ENCODE measurements around the gene ATP6V0A4.
A peak's percentile ranks its signal among the peaks of the same experiment; 100 is the strongest.
"Not testable (repeated sequence)": the region's sequence is repeated elsewhere in the genome, so short reads cannot be mapped to it uniquely, and the experiment has no call there.

The ATP6V0A4 gene

DNA sequence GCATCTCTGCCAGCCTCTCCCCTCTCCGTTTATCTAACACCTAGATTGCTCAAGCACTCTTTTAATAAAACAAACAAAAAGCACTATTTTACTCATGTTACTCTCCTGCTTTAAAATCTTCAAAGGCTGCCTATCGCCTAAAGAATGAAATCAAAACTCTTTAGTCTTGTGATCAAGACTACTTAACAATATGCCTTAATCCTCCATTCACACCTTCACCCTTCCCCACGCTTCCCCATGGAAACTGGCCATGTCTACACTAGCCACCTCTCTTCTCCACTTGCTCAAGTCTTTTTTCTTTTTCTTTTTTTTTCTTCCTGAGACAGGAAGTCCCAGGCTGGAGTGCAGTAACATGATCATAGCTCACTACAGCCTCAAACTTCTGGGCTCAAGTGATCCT is 48.0 kb downstream of the ATP6V0A4 start:
- DNase-seq: no peak

DNA sequence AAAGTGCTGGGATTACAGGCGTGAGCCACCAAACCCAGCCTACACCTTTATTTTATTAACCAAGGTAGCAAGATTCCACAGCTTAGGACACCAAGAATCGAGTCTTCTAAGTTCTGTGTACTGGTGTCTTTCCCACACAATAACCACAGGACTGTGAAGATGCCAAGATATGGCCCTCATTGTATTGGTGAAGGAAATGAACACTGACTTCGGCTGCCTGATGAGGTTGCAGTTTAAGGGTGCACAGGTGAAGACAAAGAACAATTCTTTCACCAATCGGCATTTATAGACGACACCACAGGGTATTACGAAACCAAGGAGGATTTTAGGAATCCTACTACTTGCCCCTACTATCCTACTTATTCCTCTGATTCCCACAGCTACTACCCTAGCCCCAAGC is 49.3 kb downstream of the ATP6V0A4 start:
- no peak for DNase-seq

DNA sequence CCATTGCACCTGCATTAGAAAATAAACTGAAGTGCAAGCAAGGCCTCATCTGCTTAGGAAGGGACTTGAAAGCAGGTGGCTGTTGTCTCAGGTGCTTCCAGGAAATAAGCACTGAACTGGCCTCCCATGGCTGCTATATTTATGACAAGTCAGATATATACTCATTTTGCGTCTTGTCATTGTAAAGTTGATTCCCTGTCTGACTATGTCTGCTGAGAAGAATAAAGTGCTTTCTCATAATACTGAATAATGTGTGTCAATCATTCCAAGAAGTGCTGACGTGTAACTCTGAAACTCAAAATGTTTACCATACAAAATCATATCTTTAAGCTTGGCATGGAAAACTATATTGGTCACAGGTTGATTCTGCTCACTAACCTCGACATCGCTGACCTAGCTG is 51.9 kb downstream of the ATP6V0A4 start:
- no peak for DNase-seq

DNA sequence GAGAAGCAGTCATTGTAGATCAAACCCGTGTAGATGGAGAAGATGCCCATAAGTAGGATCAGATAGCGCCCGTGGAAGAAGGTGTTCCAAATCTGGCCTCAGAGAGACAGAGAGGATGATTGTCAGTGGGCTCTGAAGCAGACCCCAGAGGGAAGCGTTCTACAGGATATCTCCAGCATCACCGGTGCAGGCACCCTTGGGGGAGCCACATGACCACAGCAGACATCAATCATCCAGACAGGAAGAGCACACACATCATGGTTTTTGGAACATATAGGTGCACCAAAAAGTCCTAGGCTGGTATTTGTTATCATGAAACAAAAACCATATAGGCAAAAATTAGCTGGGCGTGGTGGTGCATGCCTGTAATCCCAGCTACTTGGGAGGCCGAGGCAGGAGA is 52.8 kb downstream of the ATP6V0A4 start:
- no peak for DNase-seq

DNA sequence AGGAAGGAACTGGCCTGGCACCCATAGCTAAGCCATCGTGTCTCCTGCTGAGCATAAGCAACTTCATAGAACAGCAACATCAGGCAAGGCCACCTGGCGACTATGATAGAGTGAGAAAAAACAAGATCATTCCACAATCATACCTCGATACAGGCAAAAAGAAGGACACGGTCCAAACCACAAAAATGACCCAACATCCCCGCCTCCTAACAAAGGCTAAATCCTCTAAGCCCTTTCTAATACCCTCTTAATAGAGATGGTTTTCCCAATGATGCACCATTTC is 56.6 kb downstream of the ATP6V0A4 start:
- no peak for DNase-seq

DNA sequence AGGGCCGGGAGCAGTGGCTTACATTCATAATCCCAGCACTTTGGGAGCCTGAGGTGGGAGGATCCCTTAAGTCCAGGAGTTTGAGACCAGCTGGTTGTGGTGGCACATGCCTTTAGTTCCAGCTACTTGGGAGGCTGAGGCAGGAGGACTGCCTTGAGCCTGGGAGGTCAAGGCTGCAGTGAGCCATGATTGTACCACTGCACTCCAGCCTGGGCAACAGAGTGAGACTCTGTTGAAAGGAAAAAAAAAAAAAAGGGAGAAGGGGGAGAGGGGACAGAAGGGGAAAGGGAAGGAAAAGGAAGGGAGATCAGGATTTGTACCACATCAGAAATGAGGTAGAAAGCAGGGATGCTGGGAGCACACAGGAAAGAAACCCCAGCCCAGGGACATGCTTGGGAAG is 58.1 kb downstream of the ATP6V0A4 start:
- DNase-seq: no peak

DNA sequence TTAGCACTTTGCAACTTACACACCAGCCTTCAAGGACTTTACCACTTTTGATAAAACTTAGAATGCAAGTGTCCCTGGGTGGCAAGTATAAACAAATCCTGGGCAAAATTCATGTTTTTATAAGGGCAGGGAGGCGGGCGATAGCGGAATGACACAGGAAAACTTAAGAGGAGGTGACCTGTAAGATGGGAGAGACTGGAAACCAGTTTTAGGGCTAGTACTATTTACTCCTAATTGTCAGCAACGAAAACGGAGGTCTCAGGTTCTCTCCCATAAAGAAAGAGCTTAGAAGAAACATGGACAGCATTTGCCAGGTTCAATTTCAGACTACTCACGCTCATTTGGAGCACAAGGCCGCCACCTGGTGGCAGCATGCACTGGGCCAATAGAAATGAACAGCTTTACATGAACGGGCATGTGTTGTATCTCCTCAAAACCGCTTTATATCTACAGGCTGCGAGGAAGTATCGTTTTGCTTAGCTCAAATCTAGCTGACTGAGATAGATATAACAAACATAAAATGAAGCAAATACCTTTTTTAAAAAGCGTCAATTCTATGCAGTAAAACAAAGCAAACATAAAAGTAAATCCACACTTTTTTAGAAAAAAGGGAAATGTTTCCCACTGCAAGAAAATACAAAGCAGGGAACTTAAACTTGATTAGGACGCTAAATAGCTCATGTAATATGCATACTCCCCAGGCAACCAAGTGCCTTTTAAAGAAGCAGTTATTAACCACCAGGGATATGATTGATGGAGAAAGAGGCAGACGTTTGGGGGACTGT is 59.3 kb downstream of the ATP6V0A4 start:
- peak; percentile 83 to 93 (median 90) for DNase-seq

DNA sequence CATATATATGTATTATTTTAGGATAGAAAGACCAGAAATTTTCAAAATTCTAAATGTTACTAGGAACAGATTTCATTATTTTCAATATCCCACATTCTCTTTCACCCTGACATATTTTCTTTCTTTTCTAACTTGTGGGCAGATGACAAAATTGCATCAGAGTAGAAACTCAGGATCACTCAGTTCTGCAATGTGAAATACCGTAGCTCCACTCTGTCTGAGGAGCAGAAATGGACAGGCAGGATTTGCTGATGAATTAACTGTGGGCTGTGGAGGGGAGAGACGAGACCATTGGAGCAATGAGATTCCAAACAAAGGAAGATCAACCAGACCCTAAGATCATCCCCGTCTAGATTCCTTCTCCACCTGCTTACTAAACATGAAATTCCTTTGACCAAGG is 59.9 kb downstream of the ATP6V0A4 start:
- peak in 3 of 4 experiments; percentile 16 to 40 (median 21) for DNase-seq

DNA sequence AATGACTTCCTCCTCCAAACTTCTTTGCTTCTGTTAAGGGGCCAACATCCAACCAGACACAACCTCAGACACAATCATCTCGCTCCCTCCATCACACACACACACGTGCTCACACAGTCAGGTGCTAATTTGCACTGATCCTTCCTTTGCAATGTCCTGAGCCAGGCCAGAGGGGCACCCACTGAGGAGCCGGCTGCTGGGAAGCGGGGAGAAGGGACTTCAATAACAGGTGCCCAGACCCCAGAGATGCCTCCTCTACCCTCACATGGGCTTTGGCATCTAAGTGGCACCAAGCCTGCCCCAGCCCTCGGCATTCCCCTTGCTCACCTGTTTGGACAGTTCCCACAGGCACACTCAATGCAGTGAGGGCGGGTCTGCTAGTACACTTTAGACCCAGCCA is 62.6 kb downstream of the ATP6V0A4 start:
- DNase-seq: no peak

DNA sequence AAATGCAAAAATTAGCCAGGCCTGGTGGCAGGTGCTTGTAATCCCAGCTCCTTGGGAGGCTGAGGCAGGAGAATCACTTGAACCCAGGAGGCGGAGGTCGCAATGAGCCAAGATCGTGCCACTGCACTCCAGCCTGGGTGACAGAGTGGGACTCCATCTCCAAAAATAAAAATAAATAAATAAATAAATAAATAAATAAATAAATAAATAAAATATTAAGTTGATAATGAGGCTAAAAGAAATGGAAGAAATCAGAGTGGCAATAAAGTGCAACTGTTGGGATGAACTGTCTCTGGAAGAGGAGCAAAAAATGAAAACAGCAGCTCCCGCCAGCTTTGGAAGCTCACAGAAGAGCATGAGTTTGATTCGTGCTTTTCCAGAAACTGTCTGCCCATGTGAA is 66.3 kb downstream of the ATP6V0A4 start:
- not testable (repeated sequence) for DNase-seq

DNA sequence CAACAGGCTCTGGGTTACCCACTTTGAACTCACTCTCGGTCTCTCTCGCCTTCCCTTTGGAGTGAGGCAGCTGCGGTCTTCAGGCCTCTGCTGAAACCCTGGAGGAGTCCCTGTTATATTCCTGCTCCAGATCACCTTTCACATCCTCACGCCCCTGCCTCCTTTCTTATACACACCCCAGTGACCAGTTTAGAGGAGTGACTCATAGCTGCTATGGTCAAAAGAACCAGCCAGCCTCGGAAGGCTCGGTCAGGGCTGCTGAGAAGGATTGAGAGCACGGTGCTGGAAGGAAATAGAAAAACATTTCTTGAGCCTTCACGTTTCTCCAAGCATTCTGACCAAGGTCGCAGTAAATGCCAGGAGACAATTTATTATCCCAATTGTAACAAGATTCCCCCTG is 68.6 kb downstream of the ATP6V0A4 start:
- no peak for DNase-seq

DNA sequence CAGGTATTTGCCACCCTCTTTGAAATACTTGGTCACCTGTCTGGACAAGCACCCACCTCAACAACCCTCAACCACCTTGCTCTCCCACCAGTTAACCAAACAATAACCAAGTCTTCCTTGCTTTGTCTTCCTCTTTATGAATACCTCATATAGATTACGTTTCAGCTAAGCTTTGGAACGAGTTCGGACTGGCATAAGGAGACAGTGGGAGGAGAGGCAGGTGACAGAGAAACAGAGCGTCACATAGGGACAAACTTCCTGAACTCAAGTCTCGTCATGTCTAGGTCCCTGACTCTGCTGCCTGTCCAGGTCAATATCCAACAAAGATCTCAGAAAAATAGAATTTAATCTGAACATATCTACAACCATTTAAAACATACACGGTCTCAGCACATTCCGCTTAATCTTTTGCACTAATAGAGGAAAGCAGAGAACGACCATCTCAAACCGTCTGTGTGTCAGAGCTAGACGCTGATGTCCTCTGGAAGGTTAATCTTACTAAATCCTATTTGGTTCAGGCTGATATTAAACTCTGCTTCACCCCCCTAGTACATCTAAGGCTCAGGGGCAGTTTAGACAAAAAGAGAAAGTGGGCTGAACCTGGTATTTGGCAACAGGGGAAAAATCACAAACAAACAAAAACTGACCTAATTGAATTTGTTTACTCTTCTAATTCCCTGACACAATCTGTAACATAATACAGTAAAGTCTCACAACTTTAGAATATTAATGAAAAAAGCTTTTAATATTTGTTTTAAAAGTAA is 70.5 kb downstream of the ATP6V0A4 start:
- no peak for DNase-seq

DNA sequence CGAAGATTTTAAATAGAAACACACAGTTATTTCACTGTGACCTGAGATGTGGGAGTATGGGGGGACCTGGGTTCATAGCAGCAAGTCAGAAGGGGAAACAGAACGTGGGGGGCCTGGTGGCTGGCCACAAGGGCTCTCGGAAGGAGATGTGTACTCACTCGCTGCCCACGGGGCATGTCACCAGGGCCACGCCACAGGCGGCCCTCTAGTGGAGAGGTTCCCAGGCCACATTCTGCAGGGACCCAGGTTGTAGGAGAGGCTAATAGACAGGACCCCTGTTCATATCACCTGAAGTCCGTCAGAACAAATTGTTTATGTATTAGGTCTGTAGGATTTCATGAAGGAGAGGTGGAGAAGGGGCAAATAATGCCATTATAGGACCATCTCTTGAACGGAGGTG is 71.7 kb downstream of the ATP6V0A4 start:
- peak in 1 of 4 experiments; percentile 13 for DNase-seq

DNA sequence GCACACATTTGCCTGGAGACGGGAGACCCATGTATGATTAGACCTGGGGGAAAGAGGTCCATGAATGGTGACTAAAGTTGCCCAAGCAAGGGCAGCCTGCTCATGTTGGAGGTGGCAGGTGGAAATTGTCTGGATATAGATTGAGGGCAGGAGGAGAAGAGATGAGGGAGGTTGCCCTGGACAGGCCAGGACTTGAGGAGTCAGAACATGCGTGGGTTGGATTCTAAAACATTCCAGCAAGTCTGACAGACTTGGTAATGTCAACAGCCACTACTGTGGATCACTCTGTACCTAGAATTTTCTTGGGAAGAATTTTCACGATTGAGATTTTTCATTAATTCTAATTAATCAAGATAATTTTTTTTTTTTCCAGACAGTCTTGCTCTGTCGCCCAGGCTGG is 77.7 kb downstream of the ATP6V0A4 start:
- no peak for DNase-seq

DNA sequence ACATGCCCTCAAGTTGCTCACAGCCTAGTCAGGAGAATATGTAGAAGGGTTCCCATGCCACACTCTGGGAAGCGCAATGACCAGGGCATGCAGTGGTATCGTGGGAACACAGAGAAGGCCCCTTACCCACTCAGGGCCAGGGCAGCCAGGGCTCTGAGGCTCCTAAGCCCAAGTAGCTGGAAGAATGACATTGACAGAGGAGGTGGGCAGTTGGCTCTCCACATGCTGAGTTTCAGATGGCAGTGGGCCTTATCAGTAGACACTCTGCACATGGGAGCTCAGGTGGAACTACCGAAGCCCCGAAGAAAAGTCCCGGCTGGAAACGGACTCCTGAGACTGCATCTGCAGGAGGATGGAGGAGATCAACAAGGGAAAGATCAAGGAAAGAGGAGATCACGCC is 81.1 kb downstream of the ATP6V0A4 start:
- DNase-seq: no peak

DNA sequence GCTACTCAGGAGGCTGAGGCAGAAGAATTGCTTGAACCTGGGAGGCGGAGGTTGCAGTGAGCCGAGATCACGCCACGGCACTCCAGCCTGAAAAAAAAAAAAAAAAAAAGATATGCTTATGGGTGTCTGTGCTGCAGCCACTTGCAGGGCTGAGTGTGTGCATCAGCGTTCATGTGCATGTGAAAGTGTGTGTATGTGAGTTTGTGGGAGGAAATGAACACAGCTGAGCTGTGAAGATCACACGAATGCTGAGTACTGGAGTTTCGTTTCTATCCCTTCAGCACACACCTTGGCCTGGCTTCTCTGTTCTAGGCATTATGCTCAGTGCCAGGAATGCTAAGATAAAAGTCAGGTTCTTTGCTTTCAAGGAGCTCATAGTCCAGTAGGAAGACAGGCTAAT is 84.8 kb downstream of the ATP6V0A4 start:
- DNase-seq: no peak

DNA sequence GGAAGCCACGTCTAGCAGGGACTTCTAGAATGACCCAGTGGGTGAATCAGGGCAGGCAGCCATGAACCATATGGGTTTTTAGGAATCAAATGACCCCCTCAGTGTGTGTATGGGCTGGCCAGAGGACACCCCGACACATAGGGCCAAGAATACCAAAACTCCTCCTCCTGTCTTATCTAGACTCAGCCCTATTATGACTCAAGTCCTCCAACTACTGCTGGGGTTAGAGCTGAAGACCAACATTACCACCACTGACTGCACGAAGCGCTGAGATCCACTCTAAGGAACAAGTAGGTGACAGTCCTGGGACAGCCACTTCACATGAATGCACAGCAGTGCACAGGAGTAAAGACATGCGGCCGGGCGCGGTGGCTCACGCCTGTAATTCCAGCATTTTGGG is 85.3 kb downstream of the ATP6V0A4 start:
- no peak for DNase-seq

DNA sequence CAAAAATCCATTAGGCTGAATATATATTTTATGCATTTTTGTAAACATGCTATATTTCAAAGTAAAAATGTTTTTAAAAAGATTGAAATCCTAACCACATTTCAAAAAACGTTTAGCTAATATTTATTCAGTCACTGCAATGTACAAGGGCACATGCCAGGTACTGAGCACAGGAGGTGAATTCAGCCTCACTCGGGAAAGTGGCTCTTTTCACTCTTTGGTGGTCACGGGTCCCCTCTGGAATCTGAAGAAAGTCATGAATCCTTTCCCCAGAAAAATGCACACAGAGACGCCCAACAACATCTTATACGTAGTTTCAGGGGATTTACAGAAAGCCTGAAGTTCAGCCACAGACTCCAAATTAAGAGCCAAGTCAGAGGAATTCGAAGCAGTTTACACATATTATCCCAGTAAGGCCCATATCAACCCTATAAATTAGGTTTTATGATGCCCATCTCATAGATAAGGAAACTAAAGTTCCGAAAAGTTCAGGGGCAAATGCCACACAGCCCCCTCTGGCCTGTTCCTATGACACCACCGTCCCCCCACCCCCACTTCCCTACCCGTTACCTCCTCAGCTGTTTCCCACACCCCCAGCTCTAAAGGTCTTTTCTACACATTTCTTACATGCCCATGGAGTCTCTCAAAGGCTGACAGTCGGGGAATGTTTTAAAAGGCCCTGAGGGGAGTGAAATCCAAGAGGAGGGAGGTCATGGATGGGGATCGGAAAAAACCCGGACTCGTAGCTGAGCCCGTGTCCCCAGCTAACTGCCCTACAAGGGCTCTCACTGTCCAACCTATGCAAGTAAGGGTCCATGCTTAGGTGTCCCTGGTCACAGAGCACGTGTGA is 87.2 kb downstream of the ATP6V0A4 start:
- DNase-seq: no peak

DNA sequence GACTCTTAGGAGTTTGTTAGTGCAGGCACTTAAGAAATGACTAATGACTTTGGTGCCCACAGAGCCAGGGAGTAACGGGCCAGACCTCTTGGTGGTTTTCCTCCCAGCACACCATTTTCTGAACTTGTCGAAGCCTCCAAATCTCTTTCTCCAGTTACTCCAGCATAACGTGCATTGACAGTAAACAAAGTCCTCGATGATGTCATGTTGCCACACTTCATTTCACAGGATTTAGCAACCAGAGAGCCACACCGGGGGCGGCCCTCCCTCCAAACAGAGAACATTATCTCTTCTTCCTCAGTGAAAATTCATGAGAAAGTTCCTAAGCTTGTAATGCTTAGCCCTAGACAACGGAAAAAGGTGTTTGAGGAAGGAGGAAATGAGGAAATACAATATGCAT is 92.8 kb downstream of the ATP6V0A4 start:
- peak; percentile 46 to 79 (median 69) for DNase-seq

DNA sequence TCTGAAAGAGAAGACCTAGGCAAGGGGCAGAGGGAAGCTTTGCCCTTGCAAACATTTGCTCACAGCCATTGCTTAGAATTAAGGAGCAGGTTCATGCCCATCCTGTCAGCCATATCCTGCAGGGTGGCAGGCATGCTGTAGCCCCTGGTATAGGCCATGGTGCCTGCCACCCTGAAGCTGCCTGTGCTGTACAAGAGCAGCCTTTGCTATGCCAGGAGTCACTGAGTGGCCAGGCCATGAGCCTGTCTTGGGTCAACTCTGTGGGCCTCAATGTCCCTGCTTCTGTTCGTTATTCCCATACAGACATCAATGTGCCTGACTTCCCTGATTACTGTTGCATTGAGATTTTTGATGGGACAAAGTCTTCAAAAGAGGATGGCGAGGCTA is 96.5 kb downstream of the ATP6V0A4 start:
- no peak for DNase-seq

DNA sequence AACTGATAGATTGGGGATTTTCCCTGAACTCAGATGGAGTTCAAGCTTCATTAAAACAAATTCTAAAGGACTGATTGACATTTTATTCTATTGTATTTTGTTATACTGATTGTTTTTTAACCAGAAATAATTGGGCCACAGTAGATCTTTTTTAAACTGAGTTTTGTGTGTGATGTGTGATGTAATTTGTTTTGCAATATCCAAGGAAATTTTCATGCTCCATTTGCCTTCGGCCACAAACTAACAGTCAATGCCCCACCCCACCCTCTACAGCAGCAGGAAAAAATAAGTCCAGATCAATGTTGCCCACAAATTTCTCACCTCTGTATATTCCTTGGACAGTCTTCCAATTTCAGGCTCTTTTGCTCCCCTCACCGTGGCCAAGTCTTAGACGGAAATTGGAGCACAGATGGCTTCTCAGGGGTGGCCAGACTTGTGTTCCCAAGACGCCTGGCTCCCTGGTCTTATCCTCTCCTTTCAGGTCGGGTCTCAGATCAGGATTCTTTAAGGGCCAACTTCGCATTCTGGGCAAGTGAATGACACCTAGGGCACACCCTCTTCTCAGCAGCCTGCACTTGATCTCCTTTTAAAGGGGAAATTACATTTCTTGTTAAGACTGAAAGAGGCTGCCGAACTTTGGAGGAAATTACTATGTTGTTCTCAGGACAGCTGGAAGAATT is 97.0 kb downstream of the ATP6V0A4 start, which contains the start of gene SVOPL:
Gene SVOPL, minus strand, starts transcription at position 506 of the 680 bp plus-strand sequence. CDS start 22,317 bp downstream, outside the sequence.
- DNase-seq: no peak

DNA sequence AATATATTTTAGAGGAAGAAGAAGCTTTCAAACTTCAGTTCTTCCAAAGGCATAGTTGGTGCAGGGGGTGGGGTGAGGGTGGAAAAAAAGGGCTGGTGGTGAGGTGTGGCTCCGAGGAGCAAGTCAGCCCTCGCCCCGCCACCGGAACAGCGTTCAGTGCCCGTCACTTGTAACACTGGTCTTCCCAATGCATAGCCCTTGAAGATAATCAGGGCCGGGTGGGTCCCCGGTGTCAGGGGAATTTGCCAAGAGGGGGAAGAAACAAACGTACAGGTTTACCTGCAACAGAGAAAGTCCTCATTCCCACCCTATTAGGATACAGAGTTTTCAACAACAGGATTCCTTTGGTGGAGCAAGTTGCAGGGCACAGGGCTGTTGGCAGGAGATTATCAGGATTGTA is 98.3 kb downstream of the ATP6V0A4 start:
- DNase-seq: no peak

DNA sequence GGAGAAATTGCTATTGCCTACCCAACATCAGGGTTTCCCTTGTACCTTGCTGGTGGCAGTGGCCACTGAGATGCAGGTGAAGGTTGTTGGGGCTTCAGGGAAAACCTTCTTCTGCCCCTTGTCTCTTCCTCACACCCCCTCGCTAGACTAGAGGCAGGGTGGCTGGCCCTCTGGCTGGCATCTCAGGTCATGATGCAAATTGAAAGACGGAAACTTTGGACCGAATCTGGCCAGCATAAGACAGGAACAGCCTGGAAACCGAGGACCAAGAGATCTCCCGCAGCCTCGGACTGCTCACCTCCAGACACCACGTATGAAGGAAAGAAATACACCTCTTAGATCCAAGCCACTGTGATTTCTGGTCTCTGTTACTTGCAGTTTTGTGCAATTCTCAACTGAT is 99.7 kb downstream of the ATP6V0A4 start:
- DNase-seq: no peak

All from suppressor macrophage (primary cell).